SU-DHL-6 (cell line): ENCODE data around the gene ATRIP.

Experiments
- H2AFZ ChIP-seq: fragments of 200-600 bp; sonication (generic); 2 replicates; pipeline ENCODE4 v1.6.1; 2014; ENCODE audit warnings: low read depth, mild to moderate bottlenecking, moderate library complexity, mixed read lengths, antibody characterized with exemption, low read length; ENCODE audit not compliant: severe bottlenecking
- H3F3A ChIP-seq: fragments of 200-600 bp; shearing (Covaris generic); 2 replicates; pipeline ENCODE4 v1.6.0; 2016; ENCODE audit warnings: antibody characterized with exemption, mild to moderate bottlenecking; ENCODE audit not compliant: insufficient read depth
- H3K27ac ChIP-seq: fragments of 200-600 bp; sonication (generic); 2 replicates; pipeline ENCODE4 v1.5.1; 2016; ENCODE audit warnings: low read depth, mild to moderate bottlenecking, low read length, moderate library complexity, mixed read lengths
- H3K27me3 ChIP-seq: fragments of 200-600 bp; sonication (generic), shearing (Covaris generic); 2 replicates; pipeline ENCODE4 v1.6.0; 2014; ENCODE audit warnings: mild to moderate bottlenecking, low read length
- H3K36me3 ChIP-seq: fragments of 200-600 bp; sonication (generic); 2 replicates; pipeline ENCODE4 v1.6.1; 2014; ENCODE audit warnings: mild to moderate bottlenecking, low read length, mixed read lengths
- H3K4me2 ChIP-seq: fragments of 300-600, 200-600 bp; shearing (Covaris generic), sonication (generic); 2 replicates; pipeline ENCODE4 v1.6.0; 2014; ENCODE audit warnings: low read length, low read depth, mild to moderate bottlenecking; ENCODE audit not compliant: poor library complexity, severe bottlenecking
- H3K4me3 ChIP-seq: fragments of 200-600 bp; sonication (generic); 2 replicates; pipeline ENCODE4 v1.5.1; 2014; ENCODE audit warnings: antibody characterized with exemption, low read length, mild to moderate bottlenecking, mixed read lengths; ENCODE audit not compliant: insufficient read depth, poor library complexity, severe bottlenecking
- H3K79me2 ChIP-seq: fragments of 200-600 bp; sonication (generic); 2 replicates; pipeline ENCODE4 v1.6.1; 2014; ENCODE audit warnings: mild to moderate bottlenecking, low read length, moderate library complexity; ENCODE audit not compliant: insufficient read depth
- H3K9ac ChIP-seq: fragments of 200-600 bp; sonication (generic); 2 replicates; pipeline ENCODE4 v1.7.0; 2014; ENCODE audit warnings: mild to moderate bottlenecking, low read length
- H3K9me2 ChIP-seq: fragments of 200-600 bp; sonication (generic); replicated peaks from 2 replicates; pipeline ENCODE4 v1.6.1; 2014; ENCODE audit warnings: low read length; ENCODE audit not compliant: insufficient read depth
- H3K9me3 ChIP-seq: fragments of 200-600 bp; sonication (generic); 2 replicates; pipeline ENCODE4 v1.6.1; 2014; ENCODE audit warnings: low read length, mixed read lengths; ENCODE audit not compliant: insufficient read depth
- H4K20me1 ChIP-seq: fragments of 200-600 bp; sonication (generic); 2 replicates; pipeline ENCODE4 v1.6.1; 2014; ENCODE audit warnings: low read depth, mild to moderate bottlenecking, antibody characterized with exemption, low read length, moderate library complexity, mixed read lengths
- CTCF ChIP-seq: fragments of 200-600 bp; sonication (generic); IDR thresholded peaks from one replicate; pipeline ENCODE4 v1.5.1; 2017; ENCODE audit warnings: antibody characterized with exemption, mild to moderate bottlenecking, low read length, moderate library complexity; ENCODE audit not compliant: insufficient read depth, poor library complexity, severe bottlenecking
- EZH2phosphoT487 ChIP-seq: fragments of 200-600 bp; sonication (generic), shearing (Covaris generic); conservative IDR thresholded peaks from 2 replicates; pipeline ENCODE4 v1.6.1; 2018; ENCODE audit warnings: mild to moderate bottlenecking, antibody characterized with exemption, low read length, moderate library complexity, mixed read lengths

Gene ATRIP

GRCh38 chr3:48430708-48431101, 15.8 kb upstream of the ATRIP start:
- no peaks in the 10 kb centered on the region for H4K20me1 ChIP-seq
- H3K9me2 ChIP-seq = no peaks in the 10 kb centered on the region
- no peak overlapping the region for H3K9ac ChIP-seq
- H3K9me3 ChIP-seq = no peaks in the 10 kb centered on the region
- no peak overlapping the region for H3K27ac ChIP-seq
- no peak overlapping the region for H3K4me3 ChIP-seq
- no peak overlapping the region for H3K4me2 ChIP-seq
- H3F3A ChIP-seq = 0 out of 2 replicates have a peak, but pooled peaks cover 1% of the 10 kb centered on the region
- H3K27me3 ChIP-seq = no peaks in the 10 kb centered on the region
- no peaks in the 10 kb centered on the region for H3K36me3 ChIP-seq
- no peak overlapping the region for H2AFZ ChIP-seq
- no peaks in the 10 kb centered on the region for H3K79me2 ChIP-seq
- TF ChIP-seq CTCF (no peak), EZH2phosphoT487 (no peak)

- Histone ChIP-seq H3K9me2 (no peaks in the 10 kb centered on the region), H3F3A (0 out of 2 replicates have a peak, but pooled peaks cover 3% of the 10 kb centered on the region), H3K27ac (no peak overlapping the region), H3K27me3 (no peaks in the 10 kb centered on the region), H3K36me3 (no peaks in the 10 kb centered on the region), H3K9ac (no peak overlapping the region), H2AFZ (no peak overlapping the region), H3K4me3 (no peak overlapping the region), H4K20me1 (no peaks in the 10 kb centered on the region), H3K4me2 (no peak overlapping the region), H3K9me3 (no peaks in the 10 kb centered on the region), H3K79me2 (no peaks in the 10 kb centered on the region)
- TF ChIP-seq EZH2phosphoT487 = no peak
- no peak for TF ChIP-seq CTCF
Observed at GRCh38 chr3:48431224-48432029, 15.1 kb upstream of the ATRIP start.

GRCh38 chr3:48432411-48433371, 13.8 kb upstream of the ATRIP start:
- H3K27ac ChIP-seq = no peak overlapping the region
- H3K27me3 ChIP-seq = no peaks in the 10 kb centered on the region
- H3F3A ChIP-seq = peaks cover 4% of the 10 kb centered on the region; the same call in 1 of the 2 replicates
- H2AFZ ChIP-seq = no peak overlapping the region
- H3K36me3 ChIP-seq = no peaks in the 10 kb centered on the region
- no peak overlapping the region for H3K9ac ChIP-seq
- no peak overlapping the region for H3K4me2 ChIP-seq
- H3K9me2 ChIP-seq = no peaks in the 10 kb centered on the region
- H3K4me3 ChIP-seq = no peak overlapping the region
- no peaks in the 10 kb centered on the region for H4K20me1 ChIP-seq
- TF ChIP-seq EZH2phosphoT487 = no peak
- TF ChIP-seq CTCF = no peak
- H3K79me2 ChIP-seq = no peaks in the 10 kb centered on the region
- no peaks in the 10 kb centered on the region for H3K9me3 ChIP-seq
